ENCODE results near the gene HLA-DMA. TPM values are rescaled to one million over a fixed set of nuclear protein-coding genes. Genes with fewer than 3 reads are reported as not detected.

HLA-DMA gene
- total and polyA plus RNA-seq, 9 of the 15 experiments (the other 6 are each of a cell fraction or from before 2014, with no cell fraction given): 0.13 to 0.83 (median 0.51) TPM

DNA sequence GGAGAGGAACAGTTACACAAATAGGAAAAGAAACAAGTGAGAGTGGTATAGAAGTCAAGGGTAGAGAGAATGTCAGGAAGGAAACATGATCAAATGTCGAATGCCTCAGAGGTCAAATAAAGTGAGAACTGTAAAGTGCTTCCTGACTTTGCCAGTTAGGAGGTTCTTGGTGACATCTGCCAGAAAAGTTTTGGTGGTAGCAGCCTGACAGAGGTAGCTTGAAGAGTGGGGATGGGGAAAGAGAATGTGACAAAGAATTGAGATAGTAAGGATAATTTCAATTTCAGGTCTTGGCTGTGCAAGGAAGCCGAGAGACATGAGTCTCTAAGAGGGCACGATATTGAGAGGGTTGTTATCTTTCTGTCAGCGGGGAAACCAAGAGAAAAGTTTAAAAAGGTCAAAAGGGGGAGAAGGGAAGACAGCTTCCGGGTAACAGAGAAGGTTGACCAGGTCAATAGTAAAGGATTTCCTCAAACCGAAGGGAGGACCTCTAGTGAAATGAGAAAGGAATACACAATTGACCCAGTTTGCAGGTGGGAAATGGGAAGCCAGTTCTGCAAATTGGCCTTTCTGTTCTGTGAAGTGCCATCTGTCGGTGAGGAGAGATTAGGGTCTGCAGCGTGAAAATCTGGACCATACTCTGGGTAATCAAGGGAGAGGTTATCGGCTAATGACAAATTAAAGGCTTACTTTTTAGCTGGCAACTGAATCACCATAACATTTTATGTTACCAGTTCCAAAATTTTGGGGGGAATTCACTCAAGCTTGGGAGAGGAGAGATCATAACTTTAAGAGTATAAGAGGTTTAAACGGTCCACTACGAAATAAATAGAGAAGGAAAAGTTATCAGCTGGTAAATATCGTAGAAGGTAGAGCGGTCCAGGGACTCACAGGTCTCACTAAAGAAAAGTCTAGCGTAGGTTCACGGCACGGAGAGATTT is 14.5 kb upstream of the HLA-DMA start (continued):
- TF ChIP-seq SMARCA4 (IDR thresholded peaks at IDR 0.05) (no peak; the same call in 1 of the 2 replicates), HNRNPH1 (optimal IDR thresholded peaks at IDR 0.05; ENCODE audit: low read depth, low read length) (no peak), FOSL1 (tag; conservative IDR thresholded peaks at IDR 0.05) (no peak), TCF7 (IDR thresholded peaks at IDR 0.05; ENCODE audit: borderline replicate concordance) (no peak), MYNN (IDR thresholded peaks at IDR 0.05) (no peak), MYNN (CRISPR knock-in tag; IDR thresholded peaks at IDR 0.05) (no peak), FOXJ2 (tag; IDR thresholded peaks at IDR 0.05) (no peak), JUN (IDR thresholded peaks at IDR 0.05; ENCODE audit: borderline replicate concordance, low read depth, low read length) (no peak), JUN (CRISPR knock-in tag; IDR thresholded peaks at IDR 0.05; ENCODE audit: borderline replicate concordance) (no peak), ARNT (IDR thresholded peaks at IDR 0.05) (peak in 1 of 2 experiments; percentile 18; a peak in 1 of 4 replicates), SREBF1 (IDR thresholded peaks at IDR 0.05; ENCODE audit: borderline replicate concordance, low read depth, low read length) (no peak), GABPA (tag; conservative IDR thresholded peaks at IDR 0.05; ENCODE audit: low read depth) (no peak)
- TF ChIP-seq, protein P1, sequence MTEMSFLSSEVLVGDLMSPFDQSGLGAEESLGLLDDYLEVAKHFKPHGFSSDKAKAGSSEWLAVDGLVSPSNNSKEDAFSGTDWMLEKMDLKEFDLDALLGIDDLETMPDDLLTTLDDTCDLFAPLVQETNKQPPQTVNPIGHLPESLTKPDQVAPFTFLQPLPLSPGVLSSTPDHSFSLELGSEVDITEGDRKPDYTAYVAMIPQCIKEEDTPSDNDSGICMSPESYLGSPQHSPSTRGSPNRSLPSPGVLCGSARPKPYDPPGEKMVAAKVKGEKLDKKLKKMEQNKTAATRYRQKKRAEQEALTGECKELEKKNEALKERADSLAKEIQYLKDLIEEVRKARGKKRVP (CRISPR knock-in tag; IDR thresholded peaks at IDR 0.05): 0 out of 2 replicates have a peak, but pooled peaks have one; percentile 6
- TF ChIP-seq, protein P2, sequence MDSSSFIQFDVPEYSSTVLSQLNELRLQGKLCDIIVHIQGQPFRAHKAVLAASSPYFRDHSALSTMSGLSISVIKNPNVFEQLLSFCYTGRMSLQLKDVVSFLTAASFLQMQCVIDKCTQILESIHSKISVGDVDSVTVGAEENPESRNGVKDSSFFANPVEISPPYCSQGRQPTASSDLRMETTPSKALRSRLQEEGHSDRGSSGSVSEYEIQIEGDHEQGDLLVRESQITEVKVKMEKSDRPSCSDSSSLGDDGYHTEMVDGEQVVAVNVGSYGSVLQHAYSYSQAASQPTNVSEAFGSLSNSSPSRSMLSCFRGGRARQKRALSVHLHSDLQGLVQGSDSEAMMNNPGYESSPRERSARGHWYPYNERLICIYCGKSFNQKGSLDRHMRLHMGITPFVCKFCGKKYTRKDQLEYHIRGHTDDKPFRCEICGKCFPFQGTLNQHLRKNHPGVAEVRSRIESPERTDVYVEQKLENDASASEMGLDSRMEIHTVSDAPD (CRISPR knock-in tag; IDR thresholded peaks at IDR 0.05): no peak
- TF ChIP-seq, protein P3, sequence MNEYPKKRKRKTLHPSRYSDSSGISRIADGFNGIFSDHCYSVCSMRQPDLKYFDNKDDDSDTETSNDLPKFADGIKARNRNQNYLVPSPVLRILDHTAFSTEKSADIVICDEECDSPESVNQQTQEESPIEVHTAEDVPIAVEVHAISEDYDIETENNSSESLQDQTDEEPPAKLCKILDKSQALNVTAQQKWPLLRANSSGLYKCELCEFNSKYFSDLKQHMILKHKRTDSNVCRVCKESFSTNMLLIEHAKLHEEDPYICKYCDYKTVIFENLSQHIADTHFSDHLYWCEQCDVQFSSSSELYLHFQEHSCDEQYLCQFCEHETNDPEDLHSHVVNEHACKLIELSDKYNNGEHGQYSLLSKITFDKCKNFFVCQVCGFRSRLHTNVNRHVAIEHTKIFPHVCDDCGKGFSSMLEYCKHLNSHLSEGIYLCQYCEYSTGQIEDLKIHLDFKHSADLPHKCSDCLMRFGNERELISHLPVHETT (CRISPR knock-in tag; conservative IDR thresholded peaks at IDR 0.05 in 1 of 2, IDR thresholded peaks at IDR 0.05 in 1 of 2): no peak
- TF ChIP-seq, protein P4, sequence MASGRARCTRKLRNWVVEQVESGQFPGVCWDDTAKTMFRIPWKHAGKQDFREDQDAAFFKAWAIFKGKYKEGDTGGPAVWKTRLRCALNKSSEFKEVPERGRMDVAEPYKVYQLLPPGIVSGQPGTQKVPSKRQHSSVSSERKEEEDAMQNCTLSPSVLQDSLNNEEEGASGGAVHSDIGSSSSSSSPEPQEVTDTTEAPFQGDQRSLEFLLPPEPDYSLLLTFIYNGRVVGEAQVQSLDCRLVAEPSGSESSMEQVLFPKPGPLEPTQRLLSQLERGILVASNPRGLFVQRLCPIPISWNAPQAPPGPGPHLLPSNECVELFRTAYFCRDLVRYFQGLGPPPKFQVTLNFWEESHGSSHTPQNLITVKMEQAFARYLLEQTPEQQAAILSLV (tag; IDR thresholded peaks at IDR 0.05): no peak
- TF ChIP-seq, protein P5, sequence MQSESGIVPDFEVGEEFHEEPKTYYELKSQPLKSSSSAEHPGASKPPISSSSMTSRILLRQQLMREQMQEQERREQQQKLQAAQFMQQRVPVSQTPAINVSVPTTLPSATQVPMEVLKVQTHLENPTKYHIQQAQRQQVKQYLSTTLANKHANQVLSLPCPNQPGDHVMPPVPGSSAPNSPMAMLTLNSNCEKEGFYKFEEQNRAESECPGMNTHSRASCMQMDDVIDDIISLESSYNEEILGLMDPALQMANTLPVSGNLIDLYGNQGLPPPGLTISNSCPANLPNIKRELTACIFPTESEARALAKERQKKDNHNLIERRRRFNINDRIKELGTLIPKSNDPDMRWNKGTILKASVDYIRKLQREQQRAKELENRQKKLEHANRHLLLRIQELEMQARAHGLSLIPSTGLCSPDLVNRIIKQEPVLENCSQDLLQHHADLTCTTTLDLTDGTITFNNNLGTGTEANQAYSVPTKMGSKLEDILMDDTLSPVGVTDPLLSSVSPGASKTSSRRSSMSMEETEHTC (IDR thresholded peaks at IDR 0.05): no peak
- TF ChIP-seq, protein P6, sequence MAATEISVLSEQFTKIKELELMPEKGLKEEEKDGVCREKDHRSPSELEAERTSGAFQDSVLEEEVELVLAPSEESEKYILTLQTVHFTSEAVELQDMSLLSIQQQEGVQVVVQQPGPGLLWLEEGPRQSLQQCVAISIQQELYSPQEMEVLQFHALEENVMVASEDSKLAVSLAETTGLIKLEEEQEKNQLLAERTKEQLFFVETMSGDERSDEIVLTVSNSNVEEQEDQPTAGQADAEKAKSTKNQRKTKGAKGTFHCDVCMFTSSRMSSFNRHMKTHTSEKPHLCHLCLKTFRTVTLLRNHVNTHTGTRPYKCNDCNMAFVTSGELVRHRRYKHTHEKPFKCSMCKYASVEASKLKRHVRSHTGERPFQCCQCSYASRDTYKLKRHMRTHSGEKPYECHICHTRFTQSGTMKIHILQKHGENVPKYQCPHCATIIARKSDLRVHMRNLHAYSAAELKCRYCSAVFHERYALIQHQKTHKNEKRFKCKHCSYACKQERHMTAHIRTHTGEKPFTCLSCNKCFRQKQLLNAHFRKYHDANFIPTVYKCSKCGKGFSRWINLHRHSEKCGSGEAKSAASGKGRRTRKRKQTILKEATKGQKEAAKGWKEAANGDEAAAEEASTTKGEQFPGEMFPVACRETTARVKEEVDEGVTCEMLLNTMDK (IDR thresholded peaks at IDR 0.05; ENCODE audit: borderline replicate concordance, insufficient read depth, low read depth, low read length, poor library complexity, severe bottlenecking): peak; percentile 52

Measured in K562 (cell line).